ENCODE results near the gene BCL11A. TPM values are rescaled to one million over a fixed set of nuclear protein-coding genes. Genes with fewer than 3 reads are reported as not detected.

BCL11A gene
- total and polyA plus RNA-seq, 2 of the 13 experiments (the other 11 are each of a cell fraction or from before 2014, with no cell fraction given), result not detected

DNA sequence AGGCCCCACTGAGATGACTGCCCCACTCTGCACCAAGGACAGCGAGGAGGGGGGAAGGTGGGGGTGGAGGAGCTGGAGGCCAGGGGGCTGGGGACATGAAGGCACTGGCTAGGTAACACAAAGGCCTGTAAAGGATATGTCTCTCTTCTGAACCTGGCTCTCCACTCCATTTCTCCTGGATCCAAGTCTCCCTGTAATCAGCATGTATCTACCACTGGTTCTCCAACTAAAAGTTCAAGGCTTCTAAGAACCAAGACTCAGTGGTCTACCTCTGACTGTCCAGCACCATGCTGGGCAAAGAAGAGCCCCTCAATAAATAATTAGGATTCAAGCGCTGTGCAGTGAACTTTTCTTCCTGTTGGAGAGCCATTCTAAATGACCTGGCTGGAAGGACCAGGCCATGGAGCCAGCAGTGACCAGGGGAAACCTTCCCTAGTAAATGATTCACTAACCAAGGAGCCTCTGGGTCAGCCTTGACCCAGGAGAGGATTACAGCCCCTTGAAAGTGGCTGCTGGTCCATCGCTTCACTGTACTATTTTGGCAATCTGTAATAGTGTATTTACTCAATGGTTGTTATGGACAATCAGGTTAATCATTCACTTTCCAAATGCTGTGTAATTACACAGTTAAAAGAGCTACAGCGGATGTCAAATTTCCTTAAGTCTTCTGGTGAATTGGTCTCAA is 73.2 kb downstream of the BCL11A start (continued):
- TF ChIP-seq AHDC1 (CRISPR knock-in tag; IDR thresholded peaks at IDR 0.05; ENCODE audit: borderline replicate concordance), result peak; percentile 33; the same call in 1 of the 2 replicates
- TF ChIP-seq THAP7 (CRISPR knock-in tag; IDR thresholded peaks at IDR 0.05), result no peak
- no peak for TF ChIP-seq REL (CRISPR knock-in tag; conservative IDR thresholded peaks at IDR 0.05)
- TF ChIP-seq ZNF704 (CRISPR knock-in tag; IDR thresholded peaks at IDR 0.05; ENCODE audit: borderline replicate concordance), result no peak
- no peak for TF ChIP-seq ATF1 (CRISPR knock-in tag; IDR thresholded peaks at IDR 0.05)
- TF ChIP-seq ZMAT3 (CRISPR knock-in tag; conservative IDR thresholded peaks at IDR 0.05), result no peak
- TF ChIP-seq RORA (CRISPR knock-in tag; IDR thresholded peaks at IDR 0.05), result no peak
- peak; percentile 48; the same call in 1 of the 2 replicates for TF ChIP-seq ZNF878 (CRISPR knock-in tag; IDR thresholded peaks at IDR 0.05)
- TF ChIP-seq ZNF574 (CRISPR knock-in tag; IDR thresholded peaks at IDR 0.05), result no peak
- TF ChIP-seq JUND (CRISPR knock-in tag; IDR thresholded peaks at IDR 0.05), result no peak
- no peak for TF ChIP-seq HOXA9 (CRISPR knock-in tag; IDR thresholded peaks at IDR 0.05; ENCODE audit: borderline replicate concordance)
- TF ChIP-seq ZNF629 (CRISPR knock-in tag; conservative IDR thresholded peaks at IDR 0.05), result no peak; the same call in 1 of the 2 replicates
- no peak for TF ChIP-seq SALL2 (CRISPR knock-in tag; IDR thresholded peaks at IDR 0.05)
- no peak for TF ChIP-seq KLF12 (CRISPR knock-in tag; IDR thresholded peaks at IDR 0.05; ENCODE audit: borderline replicate concordance)
- no peak for TF ChIP-seq NFYC (CRISPR knock-in tag; IDR thresholded peaks at IDR 0.05)
- no peak; the same call in 1 of the 2 replicates for TF ChIP-seq ZNF546 (CRISPR knock-in tag; conservative IDR thresholded peaks at IDR 0.05)
- TF ChIP-seq HMG20A (CRISPR knock-in tag; IDR thresholded peaks at IDR 0.05; ENCODE audit: borderline replicate concordance), result peak; percentile 81; the same call in 1 of the 2 replicates
- no peak for TF ChIP-seq LBX2 (CRISPR knock-in tag; IDR thresholded peaks at IDR 0.05; ENCODE audit: borderline replicate concordance)
- no peak; the same call in 1 of the 2 replicates for TF ChIP-seq CHD4 (IDR thresholded peaks at IDR 0.05; ENCODE audit: borderline replicate concordance, low read length)

Measured in HepG2 (cell line).